ENCODE measurements around the gene NEIL3. TPM values are rescaled to one million over a fixed set of nuclear protein-coding genes. Genes with fewer than 3 reads are reported as not detected.

Gene NEIL3
- total RNA-seq, 1 experiment from 2014 or later, result 10.2 TPM

DNA sequence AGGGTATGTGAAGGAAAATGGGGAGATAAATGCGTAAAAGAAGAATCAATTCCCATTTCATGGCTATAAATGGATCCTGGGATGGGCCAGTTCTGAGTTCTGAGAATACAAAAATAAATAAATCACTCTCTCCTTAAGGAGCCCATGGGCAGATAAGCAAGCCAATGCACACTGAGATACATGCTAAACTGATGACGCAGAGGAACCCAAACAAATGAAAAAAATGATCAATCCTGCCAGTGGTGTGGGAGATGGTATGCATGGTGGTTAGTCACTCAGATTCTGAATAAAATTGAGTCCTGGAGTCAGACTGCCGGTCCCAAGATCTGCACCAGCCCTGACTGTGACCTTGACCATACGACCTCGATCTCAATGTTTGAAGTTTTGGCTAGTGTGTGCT lies 59.7 kb downstream of the NEIL3 start:
- no peak overlapping the region for H3K9ac ChIP-seq (ENCODE audit: low read length)
- no peaks in the 10 kb centered on the region for H3F3A ChIP-seq (ENCODE audit: low read length, unreplicated experiment)
- H3K9me3 ChIP-seq (ENCODE audit: low read length), result no peaks in the 10 kb centered on the region
- ChIA-PET POLR2A (ENCODE audit: unreplicated experiment) (no interaction called here), CTCF (no interaction called here)
- DNase-seq, result no peak
- no peak for ATAC-seq
- TF ChIP-seq EZH2phosphoT487 (IDR thresholded peaks at IDR 0.05; ENCODE audit: borderline replicate concordance, low read length), result no peak
- TF ChIP-seq, protein P1, sequence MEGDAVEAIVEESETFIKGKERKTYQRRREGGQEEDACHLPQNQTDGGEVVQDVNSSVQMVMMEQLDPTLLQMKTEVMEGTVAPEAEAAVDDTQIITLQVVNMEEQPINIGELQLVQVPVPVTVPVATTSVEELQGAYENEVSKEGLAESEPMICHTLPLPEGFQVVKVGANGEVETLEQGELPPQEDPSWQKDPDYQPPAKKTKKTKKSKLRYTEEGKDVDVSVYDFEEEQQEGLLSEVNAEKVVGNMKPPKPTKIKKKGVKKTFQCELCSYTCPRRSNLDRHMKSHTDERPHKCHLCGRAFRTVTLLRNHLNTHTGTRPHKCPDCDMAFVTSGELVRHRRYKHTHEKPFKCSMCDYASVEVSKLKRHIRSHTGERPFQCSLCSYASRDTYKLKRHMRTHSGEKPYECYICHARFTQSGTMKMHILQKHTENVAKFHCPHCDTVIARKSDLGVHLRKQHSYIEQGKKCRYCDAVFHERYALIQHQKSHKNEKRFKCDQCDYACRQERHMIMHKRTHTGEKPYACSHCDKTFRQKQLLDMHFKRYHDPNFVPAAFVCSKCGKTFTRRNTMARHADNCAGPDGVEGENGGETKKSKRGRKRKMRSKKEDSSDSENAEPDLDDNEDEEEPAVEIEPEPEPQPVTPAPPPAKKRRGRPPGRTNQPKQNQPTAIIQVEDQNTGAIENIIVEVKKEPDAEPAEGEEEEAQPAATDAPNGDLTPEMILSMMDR (conservative IDR thresholded peaks at IDR 0.05; ENCODE audit: low read depth, low read length), result no peak
- no peak for TF ChIP-seq EZH2 (IDR thresholded peaks at IDR 0.05; ENCODE audit: low read length, unreplicated experiment)
- H3K36me3 ChIP-seq (ENCODE audit: low read depth, low read length), result no peaks in the 10 kb centered on the region
- H2AFZ ChIP-seq (ENCODE audit: low read length), result no peak overlapping the region
- H3K27ac ChIP-seq (ENCODE audit: low read length), result no peak overlapping the region
- no peak overlapping the region for H3K4me3 ChIP-seq (ENCODE audit: low read length)
- H3K4me1 ChIP-seq (ENCODE audit: insufficient read depth, low read length), result no peaks in the 10 kb centered on the region
- no peak overlapping the region for H3K4me2 ChIP-seq (ENCODE audit: low read length)
- intact Hi-C loops (cut with micrococcal nuclease), result loop anchor here (5.0 kb wide), 1 partner anchor 178 kb away; no protein-coding TSS in a partner anchor
- no peaks in the 10 kb centered on the region for H3K79me2 ChIP-seq (ENCODE audit: low read length)
- H3K27me3 ChIP-seq (ENCODE audit: low read length), result no peaks in the 10 kb centered on the region
- H3K9me2 ChIP-seq (replicated peaks; ENCODE audit: low read length), result no peaks in the 10 kb centered on the region
- BruUV-seq (replicated peaks), result no TSS peak
- no peaks in the 10 kb centered on the region for H4K20me1 ChIP-seq (ENCODE audit: low read length)

GRCh38 chr4:177371461-177371860 lies 61.8 kb downstream of the NEIL3 start:
- H3K27me3 ChIP-seq (ENCODE audit: low read length), result no peaks in the 10 kb centered on the region
- no peaks in the 10 kb centered on the region for H3K9me2 ChIP-seq (replicated peaks; ENCODE audit: low read length)
- no peaks in the 10 kb centered on the region for H3K36me3 ChIP-seq (ENCODE audit: low read depth, low read length)
- DNase-seq (no peak), ATAC-seq (no peak)
- ChIA-PET CTCF (no interaction called here), POLR2A (ENCODE audit: unreplicated experiment) (no interaction called here)
- no peak overlapping the region for H3K27ac ChIP-seq (ENCODE audit: low read length)
- no peak overlapping the region for H2AFZ ChIP-seq (ENCODE audit: low read length)
- H3K4me3 ChIP-seq (ENCODE audit: low read length), result no peak overlapping the region
- no peaks in the 10 kb centered on the region for H3K4me1 ChIP-seq (ENCODE audit: insufficient read depth, low read length)
- no peaks in the 10 kb centered on the region for H3K79me2 ChIP-seq (ENCODE audit: low read length)
- no peaks in the 10 kb centered on the region for H3F3A ChIP-seq (ENCODE audit: low read length, unreplicated experiment)
- no peak overlapping the region for H3K9ac ChIP-seq (ENCODE audit: low read length)
- BruUV-seq (replicated peaks), result no TSS peak
- TF ChIP-seq, protein P1 (conservative IDR thresholded peaks at IDR 0.05; ENCODE audit: low read depth, low read length), result no peak
- no peak for TF ChIP-seq EZH2 (IDR thresholded peaks at IDR 0.05; ENCODE audit: low read length, unreplicated experiment)
- TF ChIP-seq EZH2phosphoT487 (IDR thresholded peaks at IDR 0.05; ENCODE audit: borderline replicate concordance, low read length), result no peak
- H3K9me3 ChIP-seq (ENCODE audit: low read length), result no peaks in the 10 kb centered on the region
- no peak overlapping the region for H3K4me2 ChIP-seq (ENCODE audit: low read length)
- intact Hi-C loops (cut with micrococcal nuclease), result no loop called here
- H4K20me1 ChIP-seq (ENCODE audit: low read length), result no peaks in the 10 kb centered on the region

GRCh38 chr4:177374966-177375365 lies 65.3 kb downstream of the NEIL3 start:
- H4K20me1 ChIP-seq (ENCODE audit: low read length), result no peaks in the 10 kb centered on the region
- H3K27ac ChIP-seq (ENCODE audit: low read length), result no peak overlapping the region
- no peak overlapping the region for H2AFZ ChIP-seq (ENCODE audit: low read length)
- no peaks in the 10 kb centered on the region for H3K9me3 ChIP-seq (ENCODE audit: low read length)
- no peaks in the 10 kb centered on the region for H3K79me2 ChIP-seq (ENCODE audit: low read length)
- intact Hi-C loops (cut with micrococcal nuclease), result no loop called here
- TF ChIP-seq EZH2phosphoT487 (IDR thresholded peaks at IDR 0.05; ENCODE audit: borderline replicate concordance, low read length), result no peak
- no peak for DNase-seq
- no peak overlapping the region for H3K9ac ChIP-seq (ENCODE audit: low read length)
- no peaks in the 10 kb centered on the region for H3K9me2 ChIP-seq (replicated peaks; ENCODE audit: low read length)
- CTCF ChIA-PET, result no interaction called here
- H3K4me1 ChIP-seq (ENCODE audit: insufficient read depth, low read length), result no peaks in the 10 kb centered on the region
- ATAC-seq, result no peak
- no peak overlapping the region for H3K4me3 ChIP-seq (ENCODE audit: low read length)
- POLR2A ChIA-PET (ENCODE audit: unreplicated experiment), result no interaction called here
- BruUV-seq (replicated peaks), result no TSS peak
- no peaks in the 10 kb centered on the region for H3K27me3 ChIP-seq (ENCODE audit: low read length)
- H3K4me2 ChIP-seq (ENCODE audit: low read length), result no peak overlapping the region
- no peaks in the 10 kb centered on the region for H3F3A ChIP-seq (ENCODE audit: low read length, unreplicated experiment)
- no peaks in the 10 kb centered on the region for H3K36me3 ChIP-seq (ENCODE audit: low read depth, low read length)
